ENCODE measurements around the gene CMSS1.
"Not testable (repeated sequence)": the region's sequence is repeated elsewhere in the genome, so short reads cannot be mapped to it uniquely, and the experiment has no call there.

Gene CMSS1

DNA sequence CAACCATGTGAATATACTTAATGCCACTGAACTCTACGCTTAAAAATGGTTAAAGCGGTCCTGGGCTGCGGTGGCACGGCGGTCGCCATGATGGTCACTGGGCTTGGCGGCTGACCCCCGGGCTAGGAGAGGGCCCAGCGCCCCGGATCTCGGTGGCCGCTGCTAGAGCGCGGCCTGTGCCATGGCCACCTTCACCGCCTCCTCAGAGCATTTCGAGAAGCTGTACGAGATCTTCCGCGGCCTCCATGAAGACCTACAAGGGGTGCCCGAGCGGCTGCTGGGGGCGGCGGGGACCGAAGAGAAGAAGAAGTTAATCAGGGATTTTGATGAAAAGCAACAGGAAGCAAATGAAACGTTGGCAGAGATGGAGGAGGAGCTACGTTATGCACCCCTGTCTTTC lies 407.5 kb downstream of the CMSS1 start:
- no CpG with 5 or more reads among the region's 26 CpGs for WGBS (ENCODE audit: insufficient coverage, insufficient read length)
- no peak for DNase-seq (ENCODE audit: low read depth, low spot score)
- Histone ChIP-seq H3K36me3 (ENCODE audit: control insufficient read depth, insufficient read depth, low read length) (no peaks in the 10 kb centered on the region), H3K9me3 (ENCODE audit: control insufficient read depth, insufficient read depth, low read length) (no peaks in the 10 kb centered on the region; the same call in 1 of the 2 replicates), H3K27me3 (ENCODE audit: control insufficient read depth, insufficient read depth, low read length) (no peaks in the 10 kb centered on the region), H3K4me1 (ENCODE audit: control insufficient read depth, insufficient read depth, low read length) (no peaks in the 10 kb centered on the region), H3K4me3 (ENCODE audit: low read length) (no peak overlapping the region), H3K27ac (ENCODE audit: low read length) (no peak overlapping the region)

GRCh38 chr3:100225883-100226282 lies 408.2 kb downstream of the CMSS1 start:
- no peak for DNase-seq (ENCODE audit: low read depth, low spot score)
- Histone ChIP-seq H3K27ac (ENCODE audit: low read length) (no peak overlapping the region), H3K4me3 (ENCODE audit: low read length) (no peak overlapping the region), H3K9me3 (ENCODE audit: control insufficient read depth, insufficient read depth, low read length) (no peaks in the 10 kb centered on the region; the same call in 1 of the 2 replicates), H3K27me3 (ENCODE audit: control insufficient read depth, insufficient read depth, low read length) (no peaks in the 10 kb centered on the region), H3K36me3 (ENCODE audit: control insufficient read depth, insufficient read depth, low read length) (no peaks in the 10 kb centered on the region), H3K4me1 (ENCODE audit: control insufficient read depth, insufficient read depth, low read length) (no peaks in the 10 kb centered on the region)
- WGBS (ENCODE audit: insufficient coverage, insufficient read length), result no CpG with 5 or more reads among the region's 8 CpGs

DNA sequence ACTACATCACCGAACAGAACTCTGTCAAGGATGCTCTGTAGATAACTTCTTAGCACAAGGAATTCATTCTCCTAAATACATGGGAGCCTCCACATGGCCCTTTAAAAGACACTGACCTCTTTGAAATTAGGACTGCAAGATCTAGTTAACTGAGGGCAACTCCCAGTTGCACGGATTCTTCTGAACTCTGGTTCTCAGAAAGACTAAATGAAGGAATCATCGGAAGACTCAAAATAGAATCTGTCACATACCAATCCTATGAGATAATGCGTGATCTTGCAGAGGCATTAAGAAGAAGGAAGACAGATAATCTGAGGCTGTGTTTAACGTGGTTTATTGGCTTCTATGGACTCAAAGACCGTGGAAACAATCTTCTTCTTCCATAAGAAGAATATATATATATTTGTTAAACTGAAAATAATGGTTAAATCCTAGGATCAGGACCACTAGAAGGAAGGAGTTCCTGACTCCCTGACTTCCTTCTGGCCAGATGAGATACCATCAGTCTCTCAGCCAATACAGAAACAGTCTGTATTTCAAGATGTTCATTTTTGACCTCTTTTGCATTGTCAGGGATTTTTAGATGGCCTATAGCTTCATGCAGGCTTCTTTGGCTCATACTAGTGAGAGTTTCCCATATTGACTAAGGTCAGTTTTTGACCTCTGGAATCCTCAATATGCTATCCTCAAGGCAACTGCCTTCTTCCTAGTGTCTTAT lies 409.2 kb downstream of the CMSS1 start:
- Histone ChIP-seq H3K4me3 (ENCODE audit: low read length) (no peak overlapping the region), H3K9me3 (ENCODE audit: control insufficient read depth, insufficient read depth, low read length) (no peaks in the 10 kb centered on the region; the same call in 1 of the 2 replicates), H3K4me1 (ENCODE audit: control insufficient read depth, insufficient read depth, low read length) (no peaks in the 10 kb centered on the region), H3K27me3 (ENCODE audit: control insufficient read depth, insufficient read depth, low read length) (no peaks in the 10 kb centered on the region), H3K36me3 (ENCODE audit: control insufficient read depth, insufficient read depth, low read length) (no peaks in the 10 kb centered on the region), H3K27ac (ENCODE audit: low read length) (no peak overlapping the region)
- no peak for DNase-seq (ENCODE audit: low read depth, low spot score)
- WGBS (ENCODE audit: insufficient coverage, insufficient read length), result no CpG with 5 or more reads among the region's 6 CpGs

- no peaks in the 10 kb centered on the region for H3K4me1 ChIP-seq (ENCODE audit: control insufficient read depth, insufficient read depth, low read length)
- no peaks in the 10 kb centered on the region for H3K27me3 ChIP-seq (ENCODE audit: control insufficient read depth, insufficient read depth, low read length)
- H3K9me3 ChIP-seq (ENCODE audit: control insufficient read depth, insufficient read depth, low read length), result no peaks in the 10 kb centered on the region; the same call in 1 of the 2 replicates
- DNase-seq (ENCODE audit: low read depth, low spot score), result no peak
- no CpG with 5 or more reads among the region's 2 CpGs for WGBS (ENCODE audit: insufficient coverage, insufficient read length)
- no peak overlapping the region for H3K4me3 ChIP-seq (ENCODE audit: low read length)
- no peaks in the 10 kb centered on the region for H3K36me3 ChIP-seq (ENCODE audit: control insufficient read depth, insufficient read depth, low read length)
- no peak overlapping the region for H3K27ac ChIP-seq (ENCODE audit: low read length)
These were observed 409.9 kb downstream of the CMSS1 start for GRCh38 chr3:100227511-100227921.

DNA sequence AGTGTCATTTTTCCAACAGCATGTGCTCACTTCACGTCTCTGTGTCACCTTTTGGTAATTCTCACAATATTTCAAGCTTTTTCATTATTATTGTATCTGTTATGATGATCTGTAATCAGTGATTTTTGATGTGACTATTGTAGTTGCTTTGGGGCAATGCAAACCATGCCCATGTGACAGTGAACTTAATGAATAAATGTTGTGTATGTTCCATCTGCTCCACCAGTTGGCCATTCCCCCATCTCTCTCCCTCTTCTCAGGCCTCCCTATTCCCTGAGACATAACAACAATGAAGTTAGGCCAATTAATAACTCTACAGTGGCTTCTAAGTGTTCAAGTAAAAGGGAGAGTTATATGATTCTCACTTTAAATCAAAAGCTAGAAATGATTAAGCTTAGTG lies 410.6 kb downstream of the CMSS1 start:
- DNase-seq (ENCODE audit: low read depth, low spot score), result no peak
- Histone ChIP-seq H3K27ac (ENCODE audit: low read length) (no peak overlapping the region), H3K9me3 (ENCODE audit: control insufficient read depth, insufficient read depth, low read length) (no peaks in the 10 kb centered on the region; the same call in 1 of the 2 replicates), H3K4me3 (ENCODE audit: low read length) (no peak overlapping the region), H3K27me3 (ENCODE audit: control insufficient read depth, insufficient read depth, low read length) (no peaks in the 10 kb centered on the region), H3K4me1 (ENCODE audit: control insufficient read depth, insufficient read depth, low read length) (no peaks in the 10 kb centered on the region), H3K36me3 (ENCODE audit: control insufficient read depth, insufficient read depth, low read length) (no peaks in the 10 kb centered on the region)
- WGBS (ENCODE audit: insufficient coverage, insufficient read length), result no CpG with 5 or more reads among the region's 1 CpG

DNA sequence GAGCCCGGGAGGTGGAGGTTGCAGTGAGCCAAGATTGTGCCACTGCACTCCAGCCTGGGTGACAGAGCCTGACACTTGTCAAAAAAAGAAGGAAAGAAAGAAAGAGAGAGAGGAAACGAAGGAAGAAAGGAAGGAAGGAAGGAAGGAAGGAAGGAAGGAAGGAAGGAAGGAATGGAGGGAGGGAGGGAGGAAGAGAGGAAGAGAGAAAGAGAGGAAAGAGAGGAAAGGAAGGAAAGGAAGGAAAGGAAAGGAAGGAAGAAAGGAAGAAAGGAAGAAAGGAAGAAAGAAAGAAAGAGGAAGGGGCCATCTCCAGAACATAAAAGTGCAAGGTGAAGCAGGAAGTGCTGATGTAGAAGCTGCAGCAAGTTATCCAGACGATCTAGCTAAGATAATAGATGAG lies 411.5 kb downstream of the CMSS1 start:
- not testable (repeated sequence) for H3K4me3 ChIP-seq (ENCODE audit: low read length); H3K27me3 ChIP-seq (ENCODE audit: control insufficient read depth, insufficient read depth, low read length); H3K36me3 ChIP-seq (ENCODE audit: control insufficient read depth, insufficient read depth, low read length); H3K27ac ChIP-seq (ENCODE audit: low read length); H3K4me1 ChIP-seq (ENCODE audit: control insufficient read depth, insufficient read depth, low read length); DNase-seq (ENCODE audit: low read depth, low spot score); H3K9me3 ChIP-seq (ENCODE audit: control insufficient read depth, insufficient read depth, low read length)
- WGBS (ENCODE audit: insufficient coverage, insufficient read length), result no CpG with 5 or more reads among the region's 3 CpGs

- no peak for DNase-seq (ENCODE audit: low read depth, low spot score)
- no CpG with 5 or more reads among the region's 3 CpGs for WGBS (ENCODE audit: insufficient coverage, insufficient read length)
- Histone ChIP-seq H3K36me3 (ENCODE audit: control insufficient read depth, insufficient read depth, low read length) (no peaks in the 10 kb centered on the region), H3K4me1 (ENCODE audit: control insufficient read depth, insufficient read depth, low read length) (0 out of 2 replicates have a peak, but pooled peaks cover 2% of the 10 kb centered on the region), H3K27me3 (ENCODE audit: control insufficient read depth, insufficient read depth, low read length) (no peaks in the 10 kb centered on the region), H3K4me3 (ENCODE audit: low read length) (no peak overlapping the region), H3K27ac (ENCODE audit: low read length) (no peak overlapping the region), H3K9me3 (ENCODE audit: control insufficient read depth, insufficient read depth, low read length) (no peaks in the 10 kb centered on the region; the same call in 1 of the 2 replicates)
These were observed 413.0 kb downstream of the CMSS1 start for GRCh38 chr3:100230710-100231109.

All from iPS DF 6.9 (cell line).